22Rv1 (cell line): ENCODE data around the gene PLEKHA5.

Experiments
- ZFX ChIP-seq: fragments of 450-650 bp; IDR thresholded peaks from 2 replicates; pipeline ENCODE4 v1.6.1; 2017; ENCODE audit warnings: antibody characterized with exemption, borderline replicate concordance
- TF ChIP-seq, protein P1 (sequence below): fragments of 450-650 bp; IDR thresholded peaks from 2 replicates; pipeline ENCODE4 v1.5.1; 2017; ENCODE audit warnings: mild to moderate bottlenecking

DNA sequence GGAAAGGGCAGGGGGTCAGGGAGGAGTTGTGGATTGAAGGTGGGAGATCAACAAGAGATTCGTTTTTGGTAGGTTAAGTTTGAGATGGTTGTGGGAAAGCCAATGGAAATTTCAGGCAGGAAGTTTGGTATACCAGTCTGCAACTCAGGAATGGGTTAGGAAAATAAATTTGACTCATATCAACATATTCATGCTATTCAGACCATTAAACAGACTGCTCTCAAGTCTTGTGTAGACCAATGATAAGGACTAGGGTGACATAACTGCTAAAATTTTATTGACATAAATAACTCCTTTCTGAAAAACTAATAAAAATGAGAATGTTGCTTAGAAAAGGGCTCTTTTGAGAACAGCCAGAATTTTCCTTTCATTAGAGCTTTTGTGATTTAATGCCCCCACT is 60.0 kb downstream of the PLEKHA5 start:
- TF ChIP-seq, protein P1, sequence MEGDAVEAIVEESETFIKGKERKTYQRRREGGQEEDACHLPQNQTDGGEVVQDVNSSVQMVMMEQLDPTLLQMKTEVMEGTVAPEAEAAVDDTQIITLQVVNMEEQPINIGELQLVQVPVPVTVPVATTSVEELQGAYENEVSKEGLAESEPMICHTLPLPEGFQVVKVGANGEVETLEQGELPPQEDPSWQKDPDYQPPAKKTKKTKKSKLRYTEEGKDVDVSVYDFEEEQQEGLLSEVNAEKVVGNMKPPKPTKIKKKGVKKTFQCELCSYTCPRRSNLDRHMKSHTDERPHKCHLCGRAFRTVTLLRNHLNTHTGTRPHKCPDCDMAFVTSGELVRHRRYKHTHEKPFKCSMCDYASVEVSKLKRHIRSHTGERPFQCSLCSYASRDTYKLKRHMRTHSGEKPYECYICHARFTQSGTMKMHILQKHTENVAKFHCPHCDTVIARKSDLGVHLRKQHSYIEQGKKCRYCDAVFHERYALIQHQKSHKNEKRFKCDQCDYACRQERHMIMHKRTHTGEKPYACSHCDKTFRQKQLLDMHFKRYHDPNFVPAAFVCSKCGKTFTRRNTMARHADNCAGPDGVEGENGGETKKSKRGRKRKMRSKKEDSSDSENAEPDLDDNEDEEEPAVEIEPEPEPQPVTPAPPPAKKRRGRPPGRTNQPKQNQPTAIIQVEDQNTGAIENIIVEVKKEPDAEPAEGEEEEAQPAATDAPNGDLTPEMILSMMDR, result no peak
- no peak for TF ChIP-seq ZFX
